Measurements from ENCODE around the gene SMPD2.

GRCh38 chr6:109420751-109421150 is 19.8 kb upstream of the SMPD2 start:
- TF ChIP-seq CTCF (conservative IDR thresholded peaks at IDR 0.05) (no peak), EZH2 (IDR thresholded peaks at IDR 0.05; ENCODE audit: low read depth) (no peak)

All from PC-9 (cell line).